ENCODE measurements around the gene UBN1. TPM values are rescaled to one million over a fixed set of nuclear protein-coding genes. Genes with fewer than 3 reads are reported as not detected.
A peak's percentile ranks its signal among the peaks of the same experiment; 100 is the strongest.

UBN1 gene
- total RNA-seq, 3 donors from 2014 or later = 28.8 to 32.8 (median 29.1) TPM

GRCh38 chr16:4800290-4801041, 46.8 kb upstream of the UBN1 start:
- Histone ChIP-seq H3K4me1 (peaks cover 0 to 6% of the 10 kb centered on the region in 2 donors), H3K27me3 (no peaks in the 10 kb centered on the region), H3K4me3 (peak overlapping the region in 1 of 3 donors; percentile 22), H3K9me3 (no peaks in the 10 kb centered on the region), H3K27ac (peak overlapping the region; percentile 86 to 87), H3K36me3 (no peaks in the 10 kb centered on the region)
- DNase-seq (ENCODE audit: low spot score in 2 of 2) = peak in 1 of 2 donors; percentile 39
- TF ChIP-seq POLR2AphosphoS5 (IDR thresholded peaks at IDR 0.05) = no peak
- TF ChIP-seq CTCF (IDR thresholded peaks at IDR 0.05) = no peak
- TF ChIP-seq POLR2A (IDR thresholded peaks at IDR 0.05) = no peak
- intact Hi-C loops (cut with DNase I; ENCODE audit: low total_unique reads) = no loop called here

GRCh38 chr16:4801051-4801961, 46.0 kb upstream of the UBN1 start:
- H3K27ac ChIP-seq = peak overlapping the region; percentile 86 to 87
- intact Hi-C loops (cut with DNase I; ENCODE audit: low total_unique reads) = no loop called here

GRCh38 chr16:4801962-4802658, 45.2 kb upstream of the UBN1 start, which contains the start of gene ROGDI:
TSS of gene ROGDI (minus strand) at chr16:4802633. CDS start at chr16:4802571, 62 bp downstream.
- Histone ChIP-seq H3K9me3 (no peaks in the 10 kb centered on the region), H3K4me1 (peaks cover 0 to 6% of the 10 kb centered on the region in 2 donors), H3K27me3 (no peaks in the 10 kb centered on the region), H3K4me3 (peak within 1 kb of the TSS; percentile 73 to 86 (median 82)), H3K36me3 (no peaks in the 10 kb centered on the region), H3K27ac (peak within 1 kb of the TSS; percentile 86 to 87)
- no peak for TF ChIP-seq CTCF (IDR thresholded peaks at IDR 0.05)
- TF ChIP-seq POLR2AphosphoS5 (IDR thresholded peaks at IDR 0.05) = peak in 2 of 3 donors; percentile 11 to 12
- no peak for TF ChIP-seq POLR2A (IDR thresholded peaks at IDR 0.05)
- DNase-seq (ENCODE audit: low spot score in 2 of 2) = peak; percentile 85 to 90
- intact Hi-C loops (cut with DNase I; ENCODE audit: low total_unique reads) = no loop called here

More at GRCh38 chr16:4801051-4801961, 46.0 kb upstream of the UBN1 start:
- peaks cover 0 to 6% of the 10 kb centered on the region in 2 donors for H3K4me1 ChIP-seq
- H3K4me3 ChIP-seq = peak overlapping the region; percentile 73 to 86 (median 82)
- no peaks in the 10 kb centered on the region for H3K9me3 ChIP-seq
- H3K27me3 ChIP-seq = no peaks in the 10 kb centered on the region
- TF ChIP-seq CTCF (IDR thresholded peaks at IDR 0.05) = no peak
- no peak for TF ChIP-seq POLR2A (IDR thresholded peaks at IDR 0.05)
- TF ChIP-seq POLR2AphosphoS5 (IDR thresholded peaks at IDR 0.05) = no peak
- H3K36me3 ChIP-seq = no peaks in the 10 kb centered on the region
- no peak for DNase-seq (ENCODE audit: low spot score in 2 of 2)

GRCh38 chr16:4802659-4803287, 44.5 kb upstream of the UBN1 start:
- Histone ChIP-seq H3K4me3 (peak overlapping the region; percentile 73 to 86 (median 82)), H3K27me3 (no peaks in the 10 kb centered on the region), H3K27ac (peak overlapping the region; percentile 86 to 87), H3K4me1 (peaks cover 0 to 6% of the 10 kb centered on the region in 2 donors), H3K9me3 (no peaks in the 10 kb centered on the region), H3K36me3 (no peaks in the 10 kb centered on the region)
- peak; percentile 88 to 91 for DNase-seq (ENCODE audit: low spot score in 2 of 2)
- TF ChIP-seq POLR2A (IDR thresholded peaks at IDR 0.05) (no peak), POLR2AphosphoS5 (IDR thresholded peaks at IDR 0.05) (peak in 2 of 3 donors; percentile 29 to 54)
- intact Hi-C loops (cut with DNase I; ENCODE audit: low total_unique reads) = no loop called here
